PFSK-1 (cell line): ENCODE results near the gene CPHXL.

Experiments
- FOXP2 ChIP-seq: optimal IDR thresholded peaks from 2 replicates; pipeline ENCODE3; 2011; ENCODE audit warnings: borderline replicate concordance, control low read depth, inconsistent platforms; ENCODE audit not compliant: insufficient read depth; ENCODE audit errors: extremely low read length, extremely low read depth
- POLR2AphosphoS5 ChIP-seq: IDR thresholded peaks from 2 replicates; pipeline ENCODE4 v1.6.1; 2012; ENCODE audit warnings: low read depth, mild to moderate bottlenecking, control low read depth, low read length, moderate library complexity
- SIN3A ChIP-seq: IDR thresholded peaks from 2 replicates; pipeline ENCODE4 v1.6.1; 2012; ENCODE audit warnings: mild to moderate bottlenecking, low read length, moderate library complexity, borderline replicate concordance; ENCODE audit not compliant: insufficient read depth
- TAF1 ChIP-seq: IDR thresholded peaks from 2 replicates; pipeline ENCODE4 v1.6.1; 2012; ENCODE audit warnings: low read length, control low read depth, borderline replicate concordance; ENCODE audit not compliant: insufficient read depth
- TF ChIP-seq, protein P1 (sequence below), 2 experiments: IDR thresholded peaks; 2 replicates each; pipeline versions ENCODE4 v1.6.1 to v1.8.0; 2011 to 2012; ENCODE audit warnings: low read depth in 2 of 2, low read length in 2 of 2, control low read depth in 1 of 2, inconsistent platforms in 1 of 2, mild to moderate bottlenecking in 1 of 2, moderate library complexity in 1 of 2; ENCODE audit not compliant: insufficient read depth in 1 of 2

The CPHXL gene

DNA sequence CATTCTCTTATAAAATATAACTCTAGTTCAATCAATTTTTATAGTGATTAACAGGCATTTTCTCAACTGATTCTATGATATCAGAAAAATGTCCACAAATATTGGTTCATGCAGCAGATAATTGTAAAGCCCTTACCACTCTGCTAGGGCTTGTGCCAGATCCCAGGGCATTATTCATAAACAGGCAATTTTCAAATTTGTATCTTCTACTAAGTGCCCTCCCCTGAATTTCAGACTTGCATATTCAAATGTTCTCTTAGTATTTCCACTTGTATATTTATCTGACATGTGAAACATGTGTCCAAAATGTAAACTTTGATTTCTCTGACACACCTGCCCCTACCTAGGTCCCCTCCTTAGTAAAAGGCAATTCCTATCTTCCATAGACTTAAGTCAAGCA is 58.8 kb downstream of the CPHXL start:
- no peak for TF ChIP-seq POLR2AphosphoS5
- TF ChIP-seq FOXP2: no peak
- no peak for TF ChIP-seq TAF1
- TF ChIP-seq SIN3A: no peak
- TF ChIP-seq, protein P1, sequence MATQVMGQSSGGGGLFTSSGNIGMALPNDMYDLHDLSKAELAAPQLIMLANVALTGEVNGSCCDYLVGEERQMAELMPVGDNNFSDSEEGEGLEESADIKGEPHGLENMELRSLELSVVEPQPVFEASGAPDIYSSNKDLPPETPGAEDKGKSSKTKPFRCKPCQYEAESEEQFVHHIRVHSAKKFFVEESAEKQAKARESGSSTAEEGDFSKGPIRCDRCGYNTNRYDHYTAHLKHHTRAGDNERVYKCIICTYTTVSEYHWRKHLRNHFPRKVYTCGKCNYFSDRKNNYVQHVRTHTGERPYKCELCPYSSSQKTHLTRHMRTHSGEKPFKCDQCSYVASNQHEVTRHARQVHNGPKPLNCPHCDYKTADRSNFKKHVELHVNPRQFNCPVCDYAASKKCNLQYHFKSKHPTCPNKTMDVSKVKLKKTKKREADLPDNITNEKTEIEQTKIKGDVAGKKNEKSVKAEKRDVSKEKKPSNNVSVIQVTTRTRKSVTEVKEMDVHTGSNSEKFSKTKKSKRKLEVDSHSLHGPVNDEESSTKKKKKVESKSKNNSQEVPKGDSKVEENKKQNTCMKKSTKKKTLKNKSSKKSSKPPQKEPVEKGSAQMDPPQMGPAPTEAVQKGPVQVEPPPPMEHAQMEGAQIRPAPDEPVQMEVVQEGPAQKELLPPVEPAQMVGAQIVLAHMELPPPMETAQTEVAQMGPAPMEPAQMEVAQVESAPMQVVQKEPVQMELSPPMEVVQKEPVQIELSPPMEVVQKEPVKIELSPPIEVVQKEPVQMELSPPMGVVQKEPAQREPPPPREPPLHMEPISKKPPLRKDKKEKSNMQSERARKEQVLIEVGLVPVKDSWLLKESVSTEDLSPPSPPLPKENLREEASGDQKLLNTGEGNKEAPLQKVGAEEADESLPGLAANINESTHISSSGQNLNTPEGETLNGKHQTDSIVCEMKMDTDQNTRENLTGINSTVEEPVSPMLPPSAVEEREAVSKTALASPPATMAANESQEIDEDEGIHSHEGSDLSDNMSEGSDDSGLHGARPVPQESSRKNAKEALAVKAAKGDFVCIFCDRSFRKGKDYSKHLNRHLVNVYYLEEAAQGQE (IDR thresholded peaks at IDR 0.05; ENCODE audit: insufficient read depth in 1 of 2, low read depth in 2 of 2, low read length in 2 of 2): no peak
